C4-2B (cell line): Measurements from ENCODE around the gene NUP210.
A peak's percentile ranks its signal among the peaks of the same experiment; 100 is the strongest.
"Not testable (repeated sequence)": the region's sequence is repeated elsewhere in the genome, so short reads cannot be mapped to it uniquely, and the experiment has no call there.

ENCODE experiments used
- H3K27ac ChIP-seq: fragments of 450-650 bp; 2 replicates; pipeline ENCODE4 v1.5.1; 2017
- CTCF ChIP-seq: fragments of 450-650 bp; conservative IDR thresholded peaks from 2 replicates; pipeline ENCODE4 v1.5.1; 2017; ENCODE audit warnings: mild to moderate bottlenecking
- ZFX ChIP-seq: fragments of 450-650 bp; IDR thresholded peaks from 2 replicates; pipeline ENCODE4 v1.6.1; 2017

NUP210 gene

GRCh38 chr3:13451301-13451673 is 31.2 kb upstream of the NUP210 start:
- peak overlapping the region; percentile 56 for H3K27ac ChIP-seq
- TF ChIP-seq CTCF (no peak), ZFX (no peak)

- H3K27ac ChIP-seq: not testable (repeated sequence)
These were observed 22.8 kb upstream of the NUP210 start for GRCh38 chr3:13442882-13443281.

- TF ChIP-seq CTCF (no peak), ZFX (no peak)
- H3K27ac ChIP-seq: no peak overlapping the region
These were observed 20.2 kb upstream of the NUP210 start for GRCh38 chr3:13440204-13440817.

- not testable (repeated sequence) for H3K27ac ChIP-seq
These were observed 16.1 kb upstream of the NUP210 start for GRCh38 chr3:13436213-13436612.

GRCh38 chr3:13433912-13434311 is 13.8 kb upstream of the NUP210 start:
- no peak for TF ChIP-seq CTCF
- TF ChIP-seq ZFX: no peak
- H3K27ac ChIP-seq: no peak overlapping the region

GRCh38 chr3:13432093-13432492 is 12.0 kb upstream of the NUP210 start:
- no peak for TF ChIP-seq CTCF
- no peak for TF ChIP-seq ZFX
- no peak overlapping the region for H3K27ac ChIP-seq

- H3K27ac ChIP-seq: not testable (repeated sequence)
These were observed 10.3 kb upstream of the NUP210 start for GRCh38 chr3:13430411-13430875.

- H3K27ac ChIP-seq: no peak overlapping the region
These were observed 9.6 kb upstream of the NUP210 start for GRCh38 chr3:13429631-13430291.

GRCh38 chr3:13428678-13429077 is 8.6 kb upstream of the NUP210 start:
- not testable (repeated sequence) for H3K27ac ChIP-seq

More at GRCh38 chr3:13429631-13430291, 9.6 kb upstream of the NUP210 start:
- TF ChIP-seq CTCF (no peak), ZFX (no peak)
